SIG-M5 (cell line): ENCODE measurements around the gene DNAJC7.
A peak's percentile ranks its signal among the peaks of the same experiment; 100 is the strongest.

Source experiments
- DNase-seq: peaks from one replicate; lab custom pipeline; 2025; lab: John Stamatoyannopoulos, UW

DNAJC7 gene

DNA sequence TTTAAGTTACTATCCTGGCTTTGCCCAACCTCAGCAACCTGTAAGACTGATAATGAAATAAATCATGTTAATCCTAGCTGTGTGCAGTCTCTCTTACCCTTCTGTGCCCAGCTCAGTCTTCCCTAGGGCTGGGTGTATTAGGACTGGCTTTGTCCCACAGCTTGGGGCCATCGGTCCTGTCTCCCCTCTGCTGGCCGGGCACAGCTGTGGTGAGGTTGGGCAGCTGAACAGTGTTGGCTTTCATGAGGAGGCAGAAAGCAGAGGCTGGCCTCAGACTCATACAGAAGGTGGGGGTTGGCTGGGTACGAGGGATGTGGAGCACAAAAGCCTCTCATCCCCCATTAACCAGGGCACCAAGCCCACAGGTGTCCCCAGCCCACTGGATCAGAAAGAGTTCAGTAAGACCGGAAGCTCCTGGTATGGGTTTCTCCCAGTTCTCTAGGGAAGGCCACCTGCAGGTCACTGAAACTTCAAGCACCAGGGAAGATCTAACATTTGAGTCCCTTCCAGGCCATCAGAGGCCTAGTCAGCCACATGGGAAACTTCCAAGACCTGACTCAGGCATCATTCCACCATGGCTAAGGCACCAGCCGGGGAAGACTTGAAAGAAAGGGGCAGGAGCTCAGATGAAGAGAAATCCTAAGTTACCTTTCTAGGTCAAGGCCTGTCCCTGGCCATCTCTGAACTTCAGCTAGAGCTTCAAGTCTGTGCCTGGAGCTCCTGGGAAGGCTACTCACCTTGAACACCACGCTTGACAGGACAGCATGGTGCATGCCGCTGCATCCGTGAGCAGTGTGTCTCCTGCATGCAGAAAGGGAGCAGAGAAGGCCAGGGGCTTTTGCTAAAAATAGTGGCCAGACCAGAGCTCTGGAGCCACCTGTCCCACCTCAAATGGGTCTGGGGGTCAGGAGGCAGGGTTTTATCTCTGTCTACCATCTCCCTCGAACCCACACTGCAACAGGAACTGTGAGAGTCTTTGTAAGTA is 41.8 kb downstream of the DNAJC7 start:
- DNase-seq: no peak

DNA sequence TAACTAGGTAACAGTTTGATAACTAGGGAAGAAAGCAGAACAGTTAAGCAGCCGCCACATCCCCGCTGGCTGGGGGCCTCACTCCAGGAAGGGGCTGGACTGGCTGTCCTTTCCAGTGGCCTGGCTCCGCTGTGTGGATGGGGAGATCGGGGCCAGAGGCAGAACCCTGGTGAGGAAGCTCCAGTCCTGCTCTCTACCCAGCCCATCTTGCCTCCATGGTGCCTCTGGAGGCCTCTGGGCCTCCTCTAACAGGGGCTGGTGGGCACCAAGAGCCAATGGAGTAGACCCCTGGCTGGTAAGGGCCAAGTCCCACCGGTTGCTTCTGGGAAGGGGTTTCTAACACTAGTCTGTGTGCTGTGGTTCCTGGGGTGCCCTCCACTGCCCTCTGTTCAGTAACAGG is 42.6 kb downstream of the DNAJC7 start:
- no peak for DNase-seq

DNA sequence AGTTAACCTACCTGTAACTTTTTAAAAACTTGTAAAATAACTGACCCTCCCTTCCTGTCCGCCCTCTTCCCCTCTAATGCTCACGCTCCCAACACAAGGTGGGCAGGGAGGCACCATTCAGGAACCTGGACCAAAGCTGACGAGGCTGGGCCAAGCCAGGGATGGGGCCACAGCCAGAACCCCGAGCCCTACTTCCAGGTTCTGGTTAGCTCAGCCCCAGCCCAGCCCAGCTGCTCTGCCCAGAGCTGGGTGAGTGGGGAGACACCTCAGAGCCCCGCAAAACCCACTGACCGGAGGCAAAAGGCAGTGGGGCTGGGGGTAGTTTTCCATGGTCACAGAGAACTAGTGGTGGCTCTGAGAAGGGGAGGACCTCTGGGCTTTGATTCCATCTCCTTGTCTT is 43.2 kb downstream of the DNAJC7 start:
- no peak for DNase-seq

DNA sequence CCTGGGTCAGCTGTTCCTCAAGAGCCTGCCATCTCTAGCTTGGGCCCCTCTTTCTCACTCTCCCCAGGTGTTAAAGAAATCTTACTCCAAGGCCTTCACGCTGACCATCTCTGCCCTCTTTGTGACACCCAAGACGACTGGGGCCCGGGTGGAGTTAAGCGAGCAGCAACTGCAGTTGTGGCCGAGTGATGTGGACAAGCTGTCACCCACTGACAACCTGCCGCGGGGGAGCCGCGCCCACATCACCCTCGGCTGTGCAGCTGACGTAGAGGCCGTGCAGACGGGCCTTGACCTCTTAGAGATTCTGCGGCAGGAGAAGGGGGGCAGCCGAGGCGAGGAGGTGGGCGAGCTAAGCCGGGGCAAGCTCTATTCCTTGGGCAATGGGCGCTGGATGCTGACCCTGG is 43.8 kb downstream of the DNAJC7 start:
- no peak for DNase-seq

DNA sequence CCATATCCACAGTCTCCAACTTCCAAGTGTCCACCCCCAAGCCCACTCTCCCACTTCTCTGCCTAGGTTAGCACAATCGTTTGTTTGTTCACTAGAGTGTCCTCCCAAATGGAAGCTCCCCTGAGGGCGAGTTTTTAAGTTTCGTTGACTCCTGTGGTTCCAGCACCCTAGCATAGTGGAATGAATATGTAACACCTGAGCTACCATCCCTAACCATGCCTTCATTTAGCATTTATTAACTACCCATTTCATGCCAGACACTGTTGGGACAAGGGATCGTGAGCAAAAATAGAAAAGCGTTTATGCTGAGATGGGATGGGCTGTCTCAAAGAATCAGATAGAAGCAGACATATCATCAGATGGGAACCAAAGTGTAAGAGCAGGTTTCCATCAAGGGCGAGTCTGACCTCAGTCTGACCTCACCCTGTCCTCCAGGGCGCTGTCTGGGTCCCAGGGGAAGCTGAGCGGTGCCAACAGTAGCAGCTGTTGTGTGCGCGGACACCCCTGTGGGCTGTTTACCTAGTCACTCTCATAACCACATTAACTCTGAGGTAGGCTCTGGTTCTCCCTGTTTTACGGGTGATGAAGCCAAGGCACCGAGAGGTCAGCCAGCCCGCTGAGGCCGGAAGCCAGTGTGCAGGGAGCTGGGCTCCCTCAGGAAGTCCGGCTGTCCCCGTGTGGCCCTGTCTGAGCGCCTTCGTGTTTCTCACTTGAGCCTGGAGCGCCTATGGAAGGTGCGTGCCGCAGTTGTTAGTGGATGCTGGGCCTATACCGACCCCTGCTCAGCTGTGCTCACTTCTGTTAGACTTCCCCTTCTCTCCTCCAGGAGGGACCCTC is 44.5 kb downstream of the DNAJC7 start:
- DNase-seq: no peak

DNA sequence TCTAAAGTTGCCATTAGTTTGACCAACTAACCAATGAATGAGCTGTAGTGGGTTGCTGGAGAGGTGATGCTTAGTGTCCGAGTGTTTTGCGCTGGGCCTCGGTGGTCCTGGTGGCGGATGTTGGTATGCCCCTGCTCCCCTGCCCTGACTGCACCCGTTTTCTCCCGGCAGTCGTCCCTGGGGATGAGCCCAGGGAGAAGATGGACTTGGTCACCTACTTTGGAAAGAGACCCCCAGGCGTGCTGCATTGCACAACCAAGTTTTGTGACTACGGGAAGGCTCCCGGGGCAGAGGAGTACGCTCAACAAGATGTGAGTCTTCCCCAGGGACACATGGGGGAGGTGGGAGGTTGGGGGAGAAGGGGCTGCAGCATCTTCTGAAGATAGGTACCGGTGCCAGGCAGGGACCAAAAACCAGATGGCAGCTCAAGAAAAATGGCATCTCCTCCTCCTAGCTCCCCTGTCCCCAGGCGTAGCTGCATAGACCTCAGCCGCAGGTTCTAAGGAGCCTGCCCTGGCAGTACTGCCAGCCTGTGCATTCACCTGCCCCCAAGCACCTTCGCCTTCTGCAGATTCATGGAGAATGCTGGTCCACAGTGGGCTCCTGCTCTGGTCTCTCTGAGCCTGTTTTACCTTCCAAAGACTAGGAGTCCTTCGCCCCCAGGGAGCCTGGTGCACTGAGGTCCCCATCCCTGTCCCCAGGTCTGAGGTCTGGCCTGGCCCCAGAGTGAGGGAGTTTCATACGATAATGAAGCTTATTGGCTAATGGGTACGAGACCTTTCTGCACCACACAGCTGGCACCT is 45.3 kb downstream of the DNAJC7 start:
- DNase-seq: no peak

DNA sequence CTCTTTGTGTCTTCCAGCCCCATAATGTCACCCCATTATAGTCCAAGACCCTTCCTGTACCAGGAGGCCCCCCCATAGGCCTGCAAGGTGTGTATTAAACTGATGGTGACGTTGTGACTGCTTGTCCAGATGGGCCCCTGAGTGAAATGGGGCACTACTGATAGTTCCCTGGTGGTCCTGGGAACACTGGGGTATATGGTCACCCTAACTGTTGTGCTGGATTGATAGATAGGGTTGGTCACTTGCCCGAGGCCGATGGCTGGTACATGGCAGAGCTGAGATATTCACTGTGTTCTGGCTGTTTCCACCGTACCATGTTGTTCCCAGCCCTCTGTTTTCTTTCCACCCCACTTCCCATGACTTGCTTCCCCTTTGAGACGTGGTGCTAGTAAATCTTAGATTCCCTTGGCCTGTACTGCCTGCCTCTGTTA is 46.3 kb downstream of the DNAJC7 start:
- no peak for DNase-seq

DNA sequence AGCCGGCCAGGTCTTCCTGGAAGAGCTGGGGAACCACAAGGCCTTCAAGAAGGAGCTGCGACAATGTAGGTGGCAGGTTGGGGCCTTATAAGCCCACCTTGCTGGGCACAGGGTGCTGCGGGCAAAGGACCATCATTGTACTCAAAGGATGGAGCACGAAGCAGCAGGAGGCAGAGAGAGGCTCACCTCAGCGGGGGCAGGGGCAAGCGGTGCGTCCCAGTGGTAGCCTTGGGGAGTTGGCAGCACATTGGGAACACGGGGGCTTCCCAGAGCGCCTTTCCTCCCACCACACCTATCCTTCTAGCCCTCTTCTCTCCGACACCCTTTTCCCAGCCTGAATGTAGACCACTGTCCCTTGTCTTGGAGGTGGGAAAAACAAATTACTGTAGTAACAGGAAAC is 48.6 kb downstream of the DNAJC7 start:
- DNase-seq: no peak

DNA sequence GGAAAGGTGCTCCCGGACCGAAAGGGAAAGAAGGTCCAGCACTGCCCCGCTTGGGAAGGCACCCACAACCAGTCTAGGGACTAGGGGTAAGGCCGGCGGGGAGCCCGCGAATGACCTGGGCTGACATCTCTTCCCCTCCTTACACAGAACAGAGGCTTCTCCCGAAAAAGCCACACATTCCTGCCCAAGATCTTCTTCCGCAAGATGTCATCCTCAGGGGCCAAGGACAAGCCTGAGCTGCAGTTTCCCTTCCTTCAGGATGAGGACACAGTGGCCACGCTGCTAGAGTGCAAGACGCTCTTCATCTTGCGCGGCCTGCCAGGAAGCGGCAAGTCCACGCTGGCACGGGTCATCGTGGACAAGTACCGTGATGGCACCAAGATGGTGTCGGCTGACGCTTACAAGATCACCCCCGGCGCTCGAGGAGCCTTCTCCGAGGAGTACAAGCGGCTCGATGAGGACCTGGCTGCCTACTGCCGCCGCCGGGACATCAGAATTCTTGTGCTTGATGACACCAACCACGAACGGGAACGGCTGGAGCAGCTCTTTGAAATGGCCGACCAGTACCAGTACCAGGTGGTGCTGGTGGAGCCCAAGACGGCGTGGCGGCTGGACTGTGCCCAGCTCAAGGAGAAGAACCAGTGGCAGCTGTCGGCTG is 49.2 kb downstream of the DNAJC7 start:
- DNase-seq: no peak

DNA sequence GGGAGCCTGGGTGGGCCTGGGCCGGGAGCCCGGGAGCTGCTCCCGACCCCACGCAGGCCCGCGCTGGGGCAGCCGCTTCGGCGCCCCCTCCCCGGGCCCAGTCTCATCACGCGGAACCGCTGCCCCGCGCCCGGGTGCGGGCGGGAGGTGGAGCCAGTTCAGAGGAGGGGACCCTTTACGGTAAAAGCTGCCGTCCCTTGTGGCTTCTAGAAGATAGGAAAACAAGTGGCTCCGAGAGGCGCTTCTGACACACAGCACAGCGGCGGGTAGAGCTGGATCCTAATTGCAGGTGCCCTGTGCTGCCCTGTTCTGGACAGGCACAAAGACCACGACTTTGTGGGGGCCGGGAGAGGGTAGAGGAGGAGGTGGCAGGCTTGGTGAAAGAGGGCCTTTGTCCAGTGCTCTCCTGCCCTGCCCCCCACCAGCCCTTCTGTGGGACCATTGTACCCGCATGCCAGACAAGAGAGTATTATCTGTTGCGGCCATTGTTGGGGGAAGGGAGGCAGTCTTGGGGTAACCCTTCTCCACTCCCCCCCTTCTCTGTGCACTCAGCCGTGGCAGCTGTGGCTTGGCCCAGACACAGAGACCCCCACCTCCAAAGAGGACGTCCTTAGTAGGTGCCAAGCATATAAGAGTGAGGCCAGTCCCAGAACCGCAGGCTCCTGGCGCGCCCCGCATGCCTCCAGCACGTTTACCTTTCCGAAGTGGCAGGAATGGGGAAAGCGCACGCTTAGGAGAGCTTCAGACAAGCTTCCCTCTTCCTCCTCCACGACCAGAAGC is 49.9 kb downstream of the DNAJC7 start:
- no peak for DNase-seq

DNA sequence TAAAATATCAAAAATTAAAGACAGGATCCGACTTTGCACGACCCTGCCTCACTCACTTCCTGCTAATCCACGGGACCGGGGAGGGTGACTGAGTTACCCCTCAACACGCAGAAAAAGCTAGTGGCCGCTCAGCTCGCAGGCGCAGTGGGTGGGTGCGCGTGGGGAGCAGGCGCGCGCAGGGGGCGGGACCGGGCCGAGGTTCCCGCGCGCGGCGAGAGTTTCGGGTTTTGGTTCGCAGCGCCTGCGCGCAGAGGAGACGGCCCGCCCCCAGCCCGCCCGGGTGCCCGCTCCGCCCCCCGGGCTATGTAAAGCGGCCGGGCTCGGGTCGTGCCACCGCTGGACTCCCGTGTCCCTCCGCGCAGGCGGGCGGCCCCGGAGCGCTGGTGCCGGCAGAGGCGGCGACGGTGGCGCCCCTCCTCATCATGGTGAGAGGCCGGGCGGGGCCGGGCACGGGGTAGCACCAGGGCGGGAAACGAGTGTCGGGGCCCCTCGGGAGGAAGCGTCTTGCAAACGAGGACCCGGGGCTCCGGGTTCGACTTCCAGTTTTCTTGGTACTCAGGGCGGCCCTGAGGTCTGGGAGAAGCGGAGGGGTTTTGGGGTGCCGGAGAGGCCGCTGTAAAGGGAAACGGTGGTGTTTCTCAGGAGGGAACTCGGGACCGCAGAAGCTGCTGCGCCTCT is 50.6 kb downstream of the DNAJC7 start, which contains the start of gene CNP:
TSS of gene CNP (plus strand) at position 333 of the 678 bp plus-strand sequence. CDS start at position 423, 90 bp downstream.
- DNase-seq: peak; percentile 24

DNA sequence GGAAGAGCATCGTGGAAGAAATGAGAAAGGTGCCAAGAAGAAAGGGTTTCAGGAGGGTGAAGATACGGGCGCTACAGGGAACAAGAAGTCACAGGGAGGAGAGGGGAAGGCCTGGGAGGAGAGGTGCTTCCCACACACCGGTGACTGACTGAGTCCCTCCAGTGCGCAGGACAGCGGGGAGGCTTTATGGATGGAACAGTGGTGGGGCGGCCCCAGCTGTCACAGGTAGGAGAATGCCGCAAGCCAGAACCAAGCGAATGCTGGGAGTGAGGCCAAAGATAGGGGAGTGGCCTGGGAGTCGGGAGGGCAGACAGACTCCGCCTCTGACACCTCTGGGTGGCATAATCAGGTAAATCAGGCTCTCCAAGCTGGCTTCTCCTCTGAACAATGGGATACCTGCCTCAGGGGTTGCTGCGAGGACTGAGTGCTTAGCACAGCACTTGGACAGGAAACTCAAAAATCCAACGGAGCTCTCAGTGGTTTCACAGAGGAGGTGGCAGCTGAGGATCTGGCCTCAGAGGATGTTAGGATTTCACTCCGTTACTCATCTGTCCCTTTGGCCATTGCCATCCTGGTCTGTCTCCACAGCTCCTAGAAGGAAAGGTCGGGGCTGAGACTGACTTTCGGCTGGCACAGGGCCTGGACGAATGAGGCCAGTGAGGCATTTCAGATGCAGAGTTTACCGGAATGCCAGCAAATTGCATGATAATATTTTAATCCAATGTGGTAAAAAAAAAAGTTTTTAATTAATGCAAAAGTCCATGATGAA is 51.4 kb downstream of the DNAJC7 start:
- DNase-seq: no peak

DNA sequence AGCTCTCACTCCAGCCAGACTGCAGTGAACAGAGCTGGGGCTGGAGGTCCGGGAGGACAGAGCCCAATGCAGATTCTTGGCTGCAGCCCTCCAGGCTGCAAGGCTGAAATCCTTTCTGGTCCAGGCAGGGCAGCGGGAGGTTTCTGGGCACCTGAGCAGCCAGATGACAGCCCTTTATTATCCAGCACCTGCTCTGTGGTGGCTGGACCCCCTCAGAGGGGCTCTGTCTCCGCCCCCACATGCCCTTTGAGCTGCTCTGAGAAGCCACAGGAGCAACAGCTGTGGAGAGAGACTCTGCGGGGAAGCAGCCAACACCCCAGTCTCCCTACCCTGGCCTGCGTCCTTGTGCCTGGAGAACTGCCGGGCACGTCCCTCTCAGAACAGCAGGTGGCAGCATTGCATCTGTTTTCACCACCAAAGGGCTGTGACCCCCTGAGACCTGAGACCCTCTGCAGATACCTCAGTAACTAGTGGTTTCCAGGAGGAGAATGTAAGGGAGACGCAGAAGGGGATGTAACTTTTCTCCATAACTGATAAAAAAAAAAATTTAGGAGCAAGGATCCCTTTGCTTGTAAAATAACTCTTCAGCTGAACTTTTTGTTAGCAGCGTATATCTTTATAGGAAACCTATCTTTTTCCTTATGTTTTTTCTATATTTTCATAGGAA is 54.3 kb downstream of the DNAJC7 start:
- no peak for DNase-seq

DNA sequence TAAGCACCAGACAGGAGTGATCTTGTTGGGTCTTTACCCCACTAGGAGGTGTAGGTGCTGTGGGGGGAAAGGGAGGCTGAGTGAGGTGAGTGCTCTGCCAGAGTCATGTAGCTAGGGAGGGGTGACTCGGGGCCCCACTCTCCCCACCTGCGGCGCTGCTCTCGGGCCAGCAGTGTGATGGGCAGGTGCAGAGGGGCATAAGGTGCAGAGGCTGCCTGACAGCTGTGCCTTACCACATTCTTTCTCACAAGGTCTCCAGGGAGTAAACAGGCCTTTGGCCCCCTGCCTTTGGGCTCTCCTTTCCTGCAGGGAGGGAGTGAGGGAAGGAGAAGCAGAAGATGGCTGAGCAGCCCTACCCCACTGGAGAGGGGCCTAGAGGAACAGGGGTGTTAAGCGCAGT is 55.1 kb downstream of the DNAJC7 start:
- no peak for DNase-seq

DNA sequence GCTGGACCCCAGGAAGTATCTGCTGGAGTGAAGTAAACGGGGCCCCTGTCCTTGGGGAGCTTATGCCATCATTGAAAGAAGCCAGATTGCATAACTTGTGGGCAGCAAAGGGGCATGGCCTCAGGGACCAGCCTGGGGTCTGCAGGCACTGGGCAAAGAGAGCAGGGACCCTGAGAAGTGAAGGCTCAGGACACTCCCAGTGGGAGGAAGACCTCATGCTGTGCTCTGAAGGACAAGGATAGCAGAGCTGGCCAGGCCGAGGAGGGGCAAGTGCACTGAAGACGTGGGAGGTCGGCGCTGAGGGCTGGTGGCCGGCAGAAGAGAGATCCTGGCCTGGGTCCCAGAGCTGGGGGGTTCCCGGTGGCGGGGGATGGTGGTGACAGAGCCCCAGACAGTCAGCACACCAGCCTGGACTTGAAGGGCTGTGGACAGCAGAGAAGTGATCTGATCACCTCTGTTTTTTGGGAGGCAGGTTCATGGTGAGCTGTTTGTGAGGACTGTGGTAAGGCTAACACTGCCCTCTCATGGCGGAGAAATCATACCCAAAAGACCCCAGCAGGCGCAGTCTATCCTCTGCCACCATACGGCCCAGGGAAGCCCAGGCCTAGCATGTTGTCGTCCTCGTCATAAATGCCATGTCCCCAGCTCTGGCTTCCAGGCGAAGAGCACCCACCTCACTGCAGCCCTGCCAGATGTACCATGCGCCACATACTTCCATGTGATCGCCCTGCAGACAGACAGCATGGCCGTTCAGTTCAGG is 57.7 kb downstream of the DNAJC7 start:
- DNase-seq: no peak

DNA sequence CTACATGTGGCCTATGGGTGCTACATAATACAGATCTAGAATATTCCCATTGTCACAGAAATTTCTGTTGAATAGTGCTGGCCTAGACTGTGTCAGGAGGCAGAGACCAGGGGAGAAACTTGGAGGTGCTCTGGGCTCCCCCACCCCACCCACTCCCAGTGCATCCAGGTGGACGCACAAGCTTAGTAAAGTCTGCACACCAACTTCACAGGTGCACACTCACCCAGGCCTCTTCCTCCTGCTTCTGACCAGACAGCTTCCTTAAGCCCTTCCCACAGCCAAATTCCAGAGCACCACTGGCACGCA is 58.3 kb downstream of the DNAJC7 start:
- no peak for DNase-seq

DNA sequence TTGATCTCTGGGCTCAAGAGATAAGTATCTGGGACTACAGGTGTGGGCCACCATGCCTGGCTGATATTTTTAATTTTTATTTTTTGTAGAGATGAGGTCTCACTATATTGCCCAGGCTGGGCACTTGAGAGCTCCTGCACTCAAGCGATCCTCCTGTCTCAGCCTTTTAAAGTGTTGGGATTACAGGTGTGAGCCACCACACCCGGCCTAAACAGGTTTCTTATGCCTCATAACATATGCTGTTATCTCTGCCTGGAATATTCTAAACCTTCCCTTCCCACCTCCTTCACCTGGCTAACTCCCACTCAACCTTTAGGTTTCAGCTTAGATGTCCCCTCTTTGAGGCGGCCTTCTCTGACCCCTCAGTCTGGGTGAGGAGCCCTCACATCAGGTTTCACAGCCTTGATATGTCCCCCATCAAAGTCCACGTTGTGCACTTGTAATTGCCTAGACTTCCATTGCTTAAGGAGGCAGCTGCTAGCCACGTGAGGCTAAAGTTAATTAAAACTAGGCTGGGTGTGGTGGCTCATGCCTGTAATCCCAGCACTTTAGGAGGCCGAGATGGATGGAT is 59.3 kb downstream of the DNAJC7 start:
- no peak for DNase-seq
